ENCODE results near the gene PITPNC1.

The PITPNC1 gene

GRCh38 chr17:67439269-67439668, 62.2 kb downstream of the PITPNC1 start:
- Histone ChIP-seq H4K8ac (ENCODE audit: low read depth, low read length) (no peak overlapping the region), H3K79me1 (ENCODE audit: low read depth, low read length) (no peaks in the 10 kb centered on the region), H2AK5ac (ENCODE audit: low read depth, low read length) (no peak overlapping the region), H2BK12ac (ENCODE audit: low read length) (no peak overlapping the region), H3K4me2 (ENCODE audit: insufficient read depth, low read length, poor library complexity, severe bottlenecking) (no peak overlapping the region), H2BK15ac (ENCODE audit: low read length) (no peak overlapping the region), H2BK120ac (ENCODE audit: low read depth, low read length) (no peak overlapping the region), H3K36me3 (replicated peaks in 1 of 2; ENCODE audit: control insufficient read depth in 2 of 2, insufficient read depth in 2 of 2, low read length in 2 of 2) (no peaks in the 10 kb centered on the region), H3K18ac (ENCODE audit: low read length) (no peak overlapping the region), H3K9ac (ENCODE audit: low read depth, low read length, poor library complexity) (no peak overlapping the region), H3K4me1 (ENCODE audit: control insufficient read depth in 2 of 2, insufficient read depth in 1 of 2, low read depth in 1 of 2, low read length in 2 of 2) (peaks cover 16 to 19% of the 10 kb centered on the region in 2 donors), H4K91ac (ENCODE audit: low read depth, low read length, poor library complexity) (no peak overlapping the region), H2AFZ (ENCODE audit: low read length) (no peak overlapping the region), H3K27me3 (ENCODE audit: control insufficient read depth in 3 of 3, insufficient read depth in 3 of 3, low read depth in 1 of 3, low read length in 3 of 3) (no peaks in the 10 kb centered on the region), H3K27ac (replicated peaks; ENCODE audit: low read length) (no peak overlapping the region), H3K23ac (ENCODE audit: low read depth, low read length, poor library complexity) (no peak overlapping the region), H3K9me3 (replicated peaks in 1 of 2; ENCODE audit: control insufficient read depth in 2 of 2, insufficient read depth in 1 of 2, low read depth in 1 of 2, low read length in 2 of 2) (no peaks in the 10 kb centered on the region), H3K14ac (ENCODE audit: low read length) (no peak overlapping the region), H3K4ac (ENCODE audit: low read length) (no peak overlapping the region), H3K4me3 (ENCODE audit: low read length in 2 of 2) (no peak overlapping the region), H2BK5ac (ENCODE audit: low read length) (no peak overlapping the region)
- DNase-seq (ENCODE audit: low spot score): no peak
- no CpG with 5 or more reads among the region's 2 CpGs for WGBS, 2 donors (ENCODE audit: extremely low coverage in 2 of 2, insufficient read length in 2 of 2, insufficient replicate concordance in 1 of 2)

GRCh38 chr17:67440277-67441051, 63.4 kb downstream of the PITPNC1 start:
- Histone ChIP-seq H2BK12ac (ENCODE audit: low read length) (no peak overlapping the region), H3K4me1 (ENCODE audit: control insufficient read depth in 2 of 2, insufficient read depth in 1 of 2, low read depth in 1 of 2, low read length in 2 of 2) (peaks cover 16 to 19% of the 10 kb centered on the region in 2 donors), H3K14ac (ENCODE audit: low read length) (no peak overlapping the region), H2BK5ac (ENCODE audit: low read length) (no peak overlapping the region), H3K4me3 (ENCODE audit: low read length in 2 of 2) (peak overlapping the region in 1 of 2 donors; percentile 40), H3K23ac (ENCODE audit: low read depth, low read length, poor library complexity) (no peak overlapping the region), H3K36me3 (replicated peaks in 1 of 2; ENCODE audit: control insufficient read depth in 2 of 2, insufficient read depth in 2 of 2, low read length in 2 of 2) (no peaks in the 10 kb centered on the region), H2BK120ac (ENCODE audit: low read depth, low read length) (no peak overlapping the region), H3K9me3 (replicated peaks in 1 of 2; ENCODE audit: control insufficient read depth in 2 of 2, insufficient read depth in 1 of 2, low read depth in 1 of 2, low read length in 2 of 2) (no peaks in the 10 kb centered on the region), H2AFZ (ENCODE audit: low read length) (peak overlapping the region; percentile 74), H2BK15ac (ENCODE audit: low read length) (no peak overlapping the region), H3K4me2 (ENCODE audit: insufficient read depth, low read length, poor library complexity, severe bottlenecking) (no peak overlapping the region), H3K18ac (ENCODE audit: low read length) (no peak overlapping the region), H3K27ac (replicated peaks; ENCODE audit: low read length) (peak overlapping the region; percentile 86), H3K4ac (ENCODE audit: low read length) (no peak overlapping the region), H3K27me3 (ENCODE audit: control insufficient read depth in 3 of 3, insufficient read depth in 3 of 3, low read depth in 1 of 3, low read length in 3 of 3) (no peaks in the 10 kb centered on the region), H2AK5ac (ENCODE audit: low read depth, low read length) (no peak overlapping the region), H4K91ac (ENCODE audit: low read depth, low read length, poor library complexity) (no peak overlapping the region), H3K9ac (ENCODE audit: low read depth, low read length, poor library complexity) (no peak overlapping the region), H4K8ac (ENCODE audit: low read depth, low read length) (no peak overlapping the region), H3K79me1 (ENCODE audit: low read depth, low read length) (no peaks in the 10 kb centered on the region)
- WGBS, 2 donors (ENCODE audit: extremely low coverage in 2 of 2, insufficient read length in 2 of 2, insufficient replicate concordance in 1 of 2): no CpG with 5 or more reads among the region's 7 CpGs
- no peak for DNase-seq (ENCODE audit: low spot score)

- Histone ChIP-seq H4K91ac (ENCODE audit: low read depth, low read length, poor library complexity) (no peak overlapping the region), H3K18ac (ENCODE audit: low read length) (peak overlapping the region; percentile 83), H4K8ac (ENCODE audit: low read depth, low read length) (no peak overlapping the region), H3K14ac (ENCODE audit: low read length) (no peak overlapping the region), H3K4me1 (ENCODE audit: control insufficient read depth in 2 of 2, insufficient read depth in 1 of 2, low read depth in 1 of 2, low read length in 2 of 2) (peaks cover 16 to 21% of the 10 kb centered on the region in 2 donors), H3K4me3 (ENCODE audit: low read length in 2 of 2) (peak overlapping the region in 1 of 2 donors; percentile 40), H2AK5ac (ENCODE audit: low read depth, low read length) (no peak overlapping the region), H3K4me2 (ENCODE audit: insufficient read depth, low read length, poor library complexity, severe bottlenecking) (peak overlapping the region; percentile 36), H3K23ac (ENCODE audit: low read depth, low read length, poor library complexity) (no peak overlapping the region), H2BK12ac (ENCODE audit: low read length) (no peak overlapping the region), H3K4ac (ENCODE audit: low read length) (no peak overlapping the region), H3K9ac (ENCODE audit: low read depth, low read length, poor library complexity) (no peak overlapping the region), H3K9me3 (replicated peaks in 1 of 2; ENCODE audit: control insufficient read depth in 2 of 2, insufficient read depth in 1 of 2, low read depth in 1 of 2, low read length in 2 of 2) (peaks cover 0 to 3% of the 10 kb centered on the region in 2 donors), H3K27ac (replicated peaks; ENCODE audit: low read length) (peak overlapping the region; percentile 86), H2BK5ac (ENCODE audit: low read length) (no peak overlapping the region), H2AFZ (ENCODE audit: low read length) (peak overlapping the region; percentile 74), H3K36me3 (replicated peaks in 1 of 2; ENCODE audit: control insufficient read depth in 2 of 2, insufficient read depth in 2 of 2, low read length in 2 of 2) (no peaks in the 10 kb centered on the region), H2BK15ac (ENCODE audit: low read length) (no peak overlapping the region), H3K79me1 (ENCODE audit: low read depth, low read length) (no peaks in the 10 kb centered on the region), H2BK120ac (ENCODE audit: low read depth, low read length) (no peak overlapping the region), H3K27me3 (ENCODE audit: control insufficient read depth in 3 of 3, insufficient read depth in 3 of 3, low read depth in 1 of 3, low read length in 3 of 3) (no peaks in the 10 kb centered on the region)
- WGBS, 2 donors (ENCODE audit: extremely low coverage in 2 of 2, insufficient read length in 2 of 2, insufficient replicate concordance in 1 of 2): no CpG with 5 or more reads among the region's 19 CpGs
- DNase-seq (ENCODE audit: low spot score): peak; percentile 45
Measured at GRCh38 chr17:67441052-67441895, 64.2 kb downstream of the PITPNC1 start.

- Histone ChIP-seq H3K79me1 (ENCODE audit: low read depth, low read length) (no peaks in the 10 kb centered on the region), H3K4me3 (ENCODE audit: low read length in 2 of 2) (peak overlapping the region in 1 of 2 donors; percentile 40), H3K18ac (ENCODE audit: low read length) (no peak overlapping the region), H3K14ac (ENCODE audit: low read length) (no peak overlapping the region), H2BK120ac (ENCODE audit: low read depth, low read length) (no peak overlapping the region), H3K23ac (ENCODE audit: low read depth, low read length, poor library complexity) (no peak overlapping the region), H2AK5ac (ENCODE audit: low read depth, low read length) (no peak overlapping the region), H3K4me1 (ENCODE audit: control insufficient read depth in 2 of 2, insufficient read depth in 1 of 2, low read depth in 1 of 2, low read length in 2 of 2) (peaks cover 16 to 21% of the 10 kb centered on the region in 2 donors), H2BK12ac (ENCODE audit: low read length) (no peak overlapping the region), H3K36me3 (replicated peaks in 1 of 2; ENCODE audit: control insufficient read depth in 2 of 2, insufficient read depth in 2 of 2, low read length in 2 of 2) (no peaks in the 10 kb centered on the region), H3K27ac (replicated peaks; ENCODE audit: low read length) (peak overlapping the region; percentile 86), H2AFZ (ENCODE audit: low read length) (peak overlapping the region; percentile 74), H2BK5ac (ENCODE audit: low read length) (no peak overlapping the region), H2BK15ac (ENCODE audit: low read length) (no peak overlapping the region), H3K27me3 (ENCODE audit: control insufficient read depth in 3 of 3, insufficient read depth in 3 of 3, low read depth in 1 of 3, low read length in 3 of 3) (no peaks in the 10 kb centered on the region), H4K91ac (ENCODE audit: low read depth, low read length, poor library complexity) (no peak overlapping the region), H4K8ac (ENCODE audit: low read depth, low read length) (no peak overlapping the region), H3K9me3 (replicated peaks in 1 of 2; ENCODE audit: control insufficient read depth in 2 of 2, insufficient read depth in 1 of 2, low read depth in 1 of 2, low read length in 2 of 2) (peaks cover 0 to 3% of the 10 kb centered on the region in 2 donors), H3K9ac (ENCODE audit: low read depth, low read length, poor library complexity) (no peak overlapping the region), H3K4ac (ENCODE audit: low read length) (no peak overlapping the region), H3K4me2 (ENCODE audit: insufficient read depth, low read length, poor library complexity, severe bottlenecking) (peak overlapping the region; percentile 36)
- no CpG with 5 or more reads among the region's 1 CpG for WGBS, 2 donors (ENCODE audit: extremely low coverage in 2 of 2, insufficient read length in 2 of 2, insufficient replicate concordance in 1 of 2)
- no peak for DNase-seq (ENCODE audit: low spot score)
Measured at GRCh38 chr17:67441896-67442219, 64.8 kb downstream of the PITPNC1 start.

Data from neuronal stem cell (in vitro differentiated cells).